ENCODE results near the gene HES1. TPM values are rescaled to one million over a fixed set of nuclear protein-coding genes. Genes with fewer than 3 reads are reported as not detected.

The HES1 gene
- polyA plus RNA-seq, 1 donor (not counting 4 experiments of a cell fraction or from before 2014, with no cell fraction given): 138 TPM

- H3K4me2 ChIP-seq (ENCODE audit: control insufficient read depth, extremely low read depth, insufficient read depth, low read depth, low read length): no peak overlapping the region
These were observed 44.6 kb downstream of the HES1 start for GRCh38 chr3:194180570-194180969.

DNA sequence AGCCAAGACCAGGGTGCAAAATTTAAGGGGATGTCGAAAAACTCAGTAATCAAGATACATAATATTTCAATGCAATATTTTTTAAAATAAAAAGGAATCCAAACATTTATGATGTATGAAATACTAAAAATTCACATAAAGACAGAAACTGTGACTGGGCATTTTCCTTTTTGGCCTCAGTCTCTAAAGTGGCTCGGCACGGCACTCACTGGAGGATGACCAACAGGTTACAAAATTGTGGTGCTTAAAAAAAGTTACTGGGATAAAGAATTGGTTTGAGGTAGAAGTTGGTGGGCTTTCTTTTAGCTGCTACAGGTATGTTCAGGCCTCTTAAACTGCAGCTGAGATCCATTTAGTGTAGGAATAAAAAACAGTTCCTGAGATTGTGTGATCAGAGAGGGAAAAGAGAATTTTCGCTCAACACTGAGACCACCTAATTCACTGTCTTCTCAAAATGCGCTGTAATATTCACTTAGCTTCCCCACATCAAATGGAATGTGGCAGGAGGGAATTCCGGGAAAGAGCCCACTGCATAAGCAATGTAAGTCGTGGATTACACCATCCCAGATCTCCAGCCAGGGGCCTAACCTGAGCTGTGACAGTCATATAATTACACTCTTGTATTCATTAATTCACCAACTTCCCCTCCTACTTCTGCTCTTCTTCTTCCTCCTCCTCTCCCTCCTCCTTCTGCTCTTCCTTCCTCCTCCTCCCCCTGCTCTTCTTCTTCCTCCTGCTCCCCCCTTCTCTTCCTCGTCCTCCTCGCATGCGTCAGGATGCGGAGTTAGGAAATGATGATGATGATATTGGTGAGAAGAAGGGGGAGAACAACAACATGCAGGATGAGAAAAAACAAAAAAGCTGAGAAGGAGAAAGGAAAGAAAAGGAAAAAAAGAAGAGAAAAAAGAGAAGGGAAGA is 45.9 kb downstream of the HES1 start:
- dilution Hi-C loops (cut with MboI; ENCODE audit: extremely low pct_ligation_motif_present, low sequenced_read_pairs): no loop called here
- Histone ChIP-seq H3K27ac (ENCODE audit: control insufficient read depth, insufficient read depth, low read length) (no peak overlapping the region), H3K9me3 (ENCODE audit: control insufficient read depth, low read depth, low read length) (no peaks in the 10 kb centered on the region), H4K20me1 (ENCODE audit: control insufficient read depth, extremely low read depth, insufficient read depth, low read length) (no peaks in the 10 kb centered on the region), H3K9ac (ENCODE audit: control insufficient read depth, extremely low read depth, insufficient read depth, low read length) (no peak overlapping the region), H3K4me2 (ENCODE audit: control insufficient read depth, extremely low read depth, insufficient read depth, low read depth, low read length) (no peak overlapping the region), H3K4me3 (ENCODE audit: control insufficient read depth in 2 of 3, extremely low read depth in 1 of 3, insufficient read depth in 2 of 3, low read depth in 1 of 3, low read length in 3 of 3) (no peak overlapping the region), H3K4me1 (ENCODE audit: control insufficient read depth, extremely low read depth, insufficient read depth, low read length) (no peaks in the 10 kb centered on the region), H3K9me1 (ENCODE audit: control insufficient read depth, extremely low read depth, insufficient read depth, low read length) (no peaks in the 10 kb centered on the region), H2AFZ (ENCODE audit: control insufficient read depth, low read length) (no peak overlapping the region), H3K27me3 (ENCODE audit: control insufficient read depth, extremely low read depth, insufficient read depth, low read length) (no peaks in the 10 kb centered on the region), H3K79me2 (ENCODE audit: control insufficient read depth, insufficient read depth, low read length) (no peaks in the 10 kb centered on the region), H3K36me3 (ENCODE audit: control insufficient read depth in 2 of 2, extremely low read depth in 1 of 2, insufficient read depth in 2 of 2, low read length in 2 of 2) (no peaks in the 10 kb centered on the region)
- no peak for TF ChIP-seq EZH2 (IDR thresholded peaks at IDR 0.05; ENCODE audit: low read length)
- TF ChIP-seq, protein P1, sequence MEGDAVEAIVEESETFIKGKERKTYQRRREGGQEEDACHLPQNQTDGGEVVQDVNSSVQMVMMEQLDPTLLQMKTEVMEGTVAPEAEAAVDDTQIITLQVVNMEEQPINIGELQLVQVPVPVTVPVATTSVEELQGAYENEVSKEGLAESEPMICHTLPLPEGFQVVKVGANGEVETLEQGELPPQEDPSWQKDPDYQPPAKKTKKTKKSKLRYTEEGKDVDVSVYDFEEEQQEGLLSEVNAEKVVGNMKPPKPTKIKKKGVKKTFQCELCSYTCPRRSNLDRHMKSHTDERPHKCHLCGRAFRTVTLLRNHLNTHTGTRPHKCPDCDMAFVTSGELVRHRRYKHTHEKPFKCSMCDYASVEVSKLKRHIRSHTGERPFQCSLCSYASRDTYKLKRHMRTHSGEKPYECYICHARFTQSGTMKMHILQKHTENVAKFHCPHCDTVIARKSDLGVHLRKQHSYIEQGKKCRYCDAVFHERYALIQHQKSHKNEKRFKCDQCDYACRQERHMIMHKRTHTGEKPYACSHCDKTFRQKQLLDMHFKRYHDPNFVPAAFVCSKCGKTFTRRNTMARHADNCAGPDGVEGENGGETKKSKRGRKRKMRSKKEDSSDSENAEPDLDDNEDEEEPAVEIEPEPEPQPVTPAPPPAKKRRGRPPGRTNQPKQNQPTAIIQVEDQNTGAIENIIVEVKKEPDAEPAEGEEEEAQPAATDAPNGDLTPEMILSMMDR (optimal IDR thresholded peaks at IDR 0.05 in 1 of 3, IDR thresholded peaks at IDR 0.05 in 1 of 3, conservative IDR thresholded peaks at IDR 0.05 in 1 of 3; ENCODE audit: extremely low read depth in 1 of 3, insufficient read depth in 2 of 3, low read length in 3 of 3): no peak
- FAIRE-seq: no peak
- DNase-seq (ENCODE audit: low read depth, low spot score): no peak

More at GRCh38 chr3:194180570-194180969, 44.6 kb downstream of the HES1 start:
- no peaks in the 10 kb centered on the region for H3K9me3 ChIP-seq (ENCODE audit: control insufficient read depth, low read depth, low read length)
- dilution Hi-C loops (cut with MboI; ENCODE audit: extremely low pct_ligation_motif_present, low sequenced_read_pairs): no loop called here
- no peaks in the 10 kb centered on the region for H3K9me1 ChIP-seq (ENCODE audit: control insufficient read depth, extremely low read depth, insufficient read depth, low read length)
- TF ChIP-seq, protein P1 (optimal IDR thresholded peaks at IDR 0.05 in 1 of 3, IDR thresholded peaks at IDR 0.05 in 1 of 3, conservative IDR thresholded peaks at IDR 0.05 in 1 of 3; ENCODE audit: extremely low read depth in 1 of 3, insufficient read depth in 2 of 3, low read length in 3 of 3): no peak
- TF ChIP-seq EZH2 (IDR thresholded peaks at IDR 0.05; ENCODE audit: low read length): no peak
- no peaks in the 10 kb centered on the region for H3K36me3 ChIP-seq (ENCODE audit: control insufficient read depth in 2 of 2, extremely low read depth in 1 of 2, insufficient read depth in 2 of 2, low read length in 2 of 2)
- H3K79me2 ChIP-seq (ENCODE audit: control insufficient read depth, insufficient read depth, low read length): no peaks in the 10 kb centered on the region
- H4K20me1 ChIP-seq (ENCODE audit: control insufficient read depth, extremely low read depth, insufficient read depth, low read length): no peaks in the 10 kb centered on the region
- H3K4me3 ChIP-seq (ENCODE audit: control insufficient read depth in 2 of 3, extremely low read depth in 1 of 3, insufficient read depth in 2 of 3, low read depth in 1 of 3, low read length in 3 of 3): no peak overlapping the region
- no peak overlapping the region for H3K27ac ChIP-seq (ENCODE audit: control insufficient read depth, insufficient read depth, low read length)
- DNase-seq (ENCODE audit: low read depth, low spot score) (no peak), FAIRE-seq (no peak)
- H3K9ac ChIP-seq (ENCODE audit: control insufficient read depth, extremely low read depth, insufficient read depth, low read length): no peak overlapping the region
- no peak overlapping the region for H2AFZ ChIP-seq (ENCODE audit: control insufficient read depth, low read length)
- H3K27me3 ChIP-seq (ENCODE audit: control insufficient read depth, extremely low read depth, insufficient read depth, low read length): no peaks in the 10 kb centered on the region
- no peaks in the 10 kb centered on the region for H3K4me1 ChIP-seq (ENCODE audit: control insufficient read depth, extremely low read depth, insufficient read depth, low read length)

Measured in keratinocyte (primary cell).